Right lobe of liver (tissue), 4 donors: ENCODE data around the gene CNOT6.
"Not testable (repeated sequence)": the region's sequence is repeated elsewhere in the genome, so short reads cannot be mapped to it uniquely, and the experiment has no call there.

ENCODE experiments used
- CTCF ChIP-seq, 4 donors: fragments of 200-600 bp in 3 of 4; fragments of 450-650 bp in 1 of 4; IDR thresholded peaks; one replicate each; pipeline versions ENCODE4 v1.5.1 to v1.8.0; 2016 to 2022; ENCODE audit warnings: antibody characterized with exemption in 4 of 4, mild to moderate bottlenecking in 2 of 4
- POLR2A ChIP-seq: fragments of 450-650 bp; IDR thresholded peaks from one replicate; pipeline ENCODE4 v1.6.1; 2017; ENCODE audit warnings: antibody characterized with exemption, mild to moderate bottlenecking
- donor health status: DM: no; HTN: no; CAD: no.
- donor health status: DM: no; HTN: no; CAD: no.
- donor health status: DM: no; HTN: yes; CAD: no.

- not testable (repeated sequence) for TF ChIP-seq CTCF (IDR thresholded peaks at IDR 0.05); POLR2A
Measured at GRCh38 chr5:180458852-180459673, 35.1 kb upstream of the CNOT6 start.
